Measurements from ENCODE around the gene RETN. TPM values are rescaled to one million over a fixed set of nuclear protein-coding genes. Genes with fewer than 3 reads are reported as not detected.

The RETN gene
- total and polyA plus RNA-seq, 2 donors from 2014 or later: 1.1 TPM; not detected in 1

- no peaks in the 10 kb centered on the region for H3K27me3 ChIP-seq (ENCODE audit: control insufficient read depth, insufficient read depth, low read length)
- H3K9me3 ChIP-seq (ENCODE audit: control insufficient read depth in 2 of 3, insufficient read depth in 1 of 3, low read length in 3 of 3): no peaks in the 10 kb centered on the region
- no peak overlapping the region for H3K4me3 ChIP-seq (ENCODE audit: low read length in 3 of 3)
- H3K27ac ChIP-seq (ENCODE audit: low read depth in 2 of 2, low read length in 2 of 2): no peak overlapping the region
- TF ChIP-seq CTCF (IDR thresholded peaks at IDR 0.05; ENCODE audit: borderline replicate concordance, extremely low read depth, insufficient read depth): no peak
- no peak for FAIRE-seq
- no peak overlapping the region for H3K9ac ChIP-seq (ENCODE audit: low read length in 3 of 3)
- H3K4me1 ChIP-seq (ENCODE audit: control insufficient read depth in 2 of 3, insufficient read depth in 2 of 3, low read depth in 1 of 3, low read length in 3 of 3): peaks cover 0 to 3% (median 0%) of the 10 kb centered on the region in 3 donors
- no peaks in the 10 kb centered on the region for H3K36me3 ChIP-seq (ENCODE audit: control insufficient read depth in 2 of 3, insufficient read depth in 3 of 3, low read length in 3 of 3)
- intact Hi-C loops (cut with DNase I): no loop called here
- no peak for DNase-seq
Measured at GRCh38 chr19:7648265-7649014, 20.4 kb upstream of the RETN start.

GRCh38 chr19:7650148-7650547 lies 18.7 kb upstream of the RETN start:
- intact Hi-C loops (cut with DNase I): no loop called here
- no peaks in the 10 kb centered on the region for H3K27me3 ChIP-seq (ENCODE audit: control insufficient read depth, insufficient read depth, low read length)
- no peak for TF ChIP-seq CTCF (IDR thresholded peaks at IDR 0.05; ENCODE audit: borderline replicate concordance, extremely low read depth, insufficient read depth)

GRCh38 chr19:7652061-7652641 lies 16.7 kb upstream of the RETN start:
- Histone ChIP-seq H3K9ac (ENCODE audit: low read length in 3 of 3) (no peak overlapping the region), H3K9me3 (ENCODE audit: control insufficient read depth in 2 of 3, insufficient read depth in 1 of 3, low read length in 3 of 3) (no peaks in the 10 kb centered on the region), H3K27ac (ENCODE audit: low read depth in 2 of 2, low read length in 2 of 2) (no peak overlapping the region), H3K4me1 (ENCODE audit: control insufficient read depth in 2 of 3, insufficient read depth in 2 of 3, low read depth in 1 of 3, low read length in 3 of 3) (peaks cover 0 to 3% (median 0%) of the 10 kb centered on the region in 3 donors), H3K27me3 (ENCODE audit: control insufficient read depth, insufficient read depth, low read length) (no peaks in the 10 kb centered on the region), H3K4me3 (ENCODE audit: low read length in 3 of 3) (peak overlapping the region in 1 of 3 donors; percentile 41), H3K36me3 (ENCODE audit: control insufficient read depth in 2 of 3, insufficient read depth in 3 of 3, low read length in 3 of 3) (no peaks in the 10 kb centered on the region)
- intact Hi-C loops (cut with DNase I): no loop called here
- peak; percentile 97 for TF ChIP-seq CTCF (IDR thresholded peaks at IDR 0.05; ENCODE audit: borderline replicate concordance, extremely low read depth, insufficient read depth)
- FAIRE-seq: peak; percentile 29
- peak; percentile 86 to 92 (median 90) for DNase-seq

More at GRCh38 chr19:7650148-7650547, 18.7 kb upstream of the RETN start:
- FAIRE-seq: no peak
- no peak overlapping the region for H3K27ac ChIP-seq (ENCODE audit: low read depth in 2 of 2, low read length in 2 of 2)
- H3K9ac ChIP-seq (ENCODE audit: low read length in 3 of 3): no peak overlapping the region
- H3K9me3 ChIP-seq (ENCODE audit: control insufficient read depth in 2 of 3, insufficient read depth in 1 of 3, low read length in 3 of 3): no peaks in the 10 kb centered on the region
- DNase-seq: no peak
- H3K4me1 ChIP-seq (ENCODE audit: control insufficient read depth in 2 of 3, insufficient read depth in 2 of 3, low read depth in 1 of 3, low read length in 3 of 3): peaks cover 0 to 3% (median 0%) of the 10 kb centered on the region in 3 donors
- no peaks in the 10 kb centered on the region for H3K36me3 ChIP-seq (ENCODE audit: control insufficient read depth in 2 of 3, insufficient read depth in 3 of 3, low read length in 3 of 3)
- no peak overlapping the region for H3K4me3 ChIP-seq (ENCODE audit: low read length in 3 of 3)
